Liver (tissue), 9 donors: ENCODE measurements around the gene PPP1CC. TPM values are rescaled to one million over a fixed set of nuclear protein-coding genes. Genes with fewer than 3 reads are reported as not detected.
"Not testable (repeated sequence)": the region's sequence is repeated elsewhere in the genome, so short reads cannot be mapped to it uniquely, and the experiment has no call there.

ENCODE experiments used
- DNase-seq: peaks from one replicate; pipeline ENCODE4 v3.0.0-alpha.2; 2017; ENCODE audit warnings: low spot score
- H3K27ac ChIP-seq, 2 donors: one replicate each; pipeline ENCODE4 v1.7.0; 2013; ENCODE audit warnings: inconsistent platforms in 2 of 2, low read length in 2 of 2, control low read depth in 1 of 2, low read depth in 1 of 2, mild to moderate bottlenecking in 1 of 2
- H3K27me3 ChIP-seq, 4 donors: one replicate each; pipeline versions ENCODE4 v1.6.1 to v1.7.0; 2013; ENCODE audit warnings: low read length in 3 of 4, inconsistent platforms in 1 of 4, mild to moderate bottlenecking in 1 of 4, moderate library complexity in 1 of 4; ENCODE audit not compliant: control insufficient read depth in 4 of 4, insufficient read depth in 4 of 4
- H3K36me3 ChIP-seq, 4 donors: one replicate each; pipeline versions ENCODE4 v1.6.1 to v1.7.0; 2013; ENCODE audit warnings: low read length in 3 of 4, mild to moderate bottlenecking in 3 of 4, low read depth in 1 of 4, moderate library complexity in 1 of 4; ENCODE audit not compliant: control insufficient read depth in 4 of 4, insufficient read depth in 3 of 4
- H3K4me1 ChIP-seq, 4 donors: one replicate each; pipeline versions ENCODE4 v1.6.1 to v1.7.0; 2013; ENCODE audit warnings: low read length in 3 of 4, mild to moderate bottlenecking in 3 of 4, moderate library complexity in 1 of 4; ENCODE audit not compliant: control insufficient read depth in 4 of 4, insufficient read depth in 4 of 4
- H3K4me3 ChIP-seq, 3 donors: one replicate each; pipeline versions ENCODE4 v1.6.1 to v1.7.0; 2013; ENCODE audit warnings: low read length in 3 of 3, control low read depth in 1 of 3, low read depth in 1 of 3, mild to moderate bottlenecking in 1 of 3
- H3K9ac ChIP-seq, 2 donors: one replicate each; pipeline ENCODE4 v1.7.0; 2013; ENCODE audit warnings: low read length in 2 of 2, mild to moderate bottlenecking in 2 of 2, moderate library complexity in 2 of 2, control low read depth in 1 of 2, low read depth in 1 of 2
- H3K9me3 ChIP-seq, 4 donors: one replicate each; pipeline versions ENCODE4 v1.6.1 to v1.7.0; 2013; ENCODE audit warnings: low read length in 3 of 4; ENCODE audit not compliant: control insufficient read depth in 4 of 4
- ATF3 ChIP-seq: IDR thresholded peaks from 2 replicates; pipeline ENCODE4 v1.6.1; 2016; ENCODE audit warnings: antibody characterized with exemption
- EGR1 ChIP-seq, 2 donors: IDR thresholded peaks; 2 replicates each; pipeline ENCODE4 v1.6.1; 2016 to 2018; ENCODE audit warnings: antibody characterized with exemption in 2 of 2, low read depth in 2 of 2
- FOXA1 ChIP-seq: IDR thresholded peaks from 2 replicates; pipeline ENCODE4 v1.6.1; 2016; ENCODE audit warnings: antibody characterized with exemption
- GABPA ChIP-seq, 2 donors: IDR thresholded peaks in 1 of 2; conservative IDR thresholded peaks in 1 of 2; 2 replicates each; pipeline ENCODE4 v1.6.1; 2016; ENCODE audit warnings: antibody characterized with exemption in 2 of 2, mild to moderate bottlenecking in 1 of 2, moderate library complexity in 1 of 2
- NR2F2 ChIP-seq: IDR thresholded peaks from 2 replicates; pipeline ENCODE4 v1.6.1; 2016; ENCODE audit warnings: antibody characterized with exemption
- REST ChIP-seq: IDR thresholded peaks from 2 replicates; pipeline ENCODE4 v1.6.1; 2016; ENCODE audit warnings: antibody characterized with exemption, mild to moderate bottlenecking
- YY1 ChIP-seq: IDR thresholded peaks from 2 replicates; pipeline ENCODE4 v1.6.1; 2016; ENCODE audit warnings: antibody characterized with exemption, mild to moderate bottlenecking
- WGBS: extraction: QIAGEN DNeasy Blood & Tissue Kit; methylation state at CpG from one replicate; pipeline ENCODE4 v1.1.7; 2013; 5-methylcytosine and 5-hydroxymethylcytosine counted together
- polyA plus RNA-seq, 2 donors: library from polyadenylated mRNA; stranded (reverse) in 1 of 2; unstranded in 1 of 2; fragments of 200-250 nt in 1 of 2; fragments of >200 nt in 1 of 2; fragmentation: Nextera tagmentation in 1 of 2; extraction: Ambion mirVana in 1 of 2; gene quantifications; one replicate each; pipeline versions ENCODE4 v1.2.1 to v1.2.3, GENCODE V29; 2013 to 2015
- total RNA-seq, 2 donors: library from RNA; depleted of rRNA; stranded (reverse); fragments of >200 nt; gene quantifications; one replicate each; pipeline ENCODE4 v1.2.3, GENCODE V29; 2014
- TF ChIP-seq, protein P1 (sequence below): fragments of 150-350 bp; IDR thresholded peaks from 2 replicates; pipeline ENCODE4 v1.5.1; 2017; ENCODE audit warnings: improper control_type of control experiment, low read depth, low read length; ENCODE audit not compliant: missing input control
- donor health status: healthy.
- donor health status: healthy.
- donor health status: healthy.
- donor health status: healthy.
- donor health status: healthy.

Gene PPP1CC
- total and polyA plus RNA-seq, 4 donors: 22.1 to 73.2 (median 36.0) TPM

DNA sequence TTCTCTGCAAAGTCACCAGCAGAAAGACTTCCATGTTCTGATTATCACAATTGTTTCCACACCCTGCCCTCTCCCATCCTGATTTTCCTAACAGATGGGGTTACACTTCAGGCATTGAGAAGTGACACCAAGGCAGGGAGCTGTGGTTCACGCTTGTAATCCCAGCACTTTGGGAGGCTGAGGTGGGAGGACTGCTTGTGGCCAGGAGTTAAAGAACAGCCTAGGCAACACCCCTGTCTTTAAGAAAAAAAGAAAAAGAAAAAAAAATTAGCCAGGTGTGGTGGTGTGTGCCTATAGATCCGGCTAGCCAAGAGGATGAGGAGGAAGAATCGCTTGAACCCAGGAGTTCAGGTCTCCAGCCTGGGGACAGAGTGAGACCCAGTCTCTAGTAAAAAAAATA, 5.2 kb downstream of the PPP1CC start:
- 85% methylated on average over 3 of the region's 3 CpGs for WGBS

GRCh38 chr12:110737016-110737415, 5.7 kb downstream of the PPP1CC start:
- H3K27me3 ChIP-seq, DNase-seq, H3K27ac ChIP-seq, H3K36me3 ChIP-seq, H3K9ac ChIP-seq, H3K9me3 ChIP-seq, H3K4me3 ChIP-seq: not testable (repeated sequence)
- WGBS: 78% methylated on average over 5 of the region's 5 CpGs
- peaks cover 6 to 75% (median 53%) of the 10 kb centered on the region in 4 donors for H3K4me1 ChIP-seq

More for the DNA sequence above, 5.2 kb downstream of the PPP1CC start:
- H3K9ac ChIP-seq: no peak overlapping the region
- H3K4me3 ChIP-seq: no peak overlapping the region
- no peaks in the 10 kb centered on the region for H3K36me3 ChIP-seq
- peaks cover 3 to 71% (median 48%) of the 10 kb centered on the region in 4 donors for H3K4me1 ChIP-seq
- DNase-seq: no peak
- no peak overlapping the region for H3K27ac ChIP-seq
- H3K27me3 ChIP-seq: no peaks in the 10 kb centered on the region
- no peak for TF ChIP-seq GABPA (IDR thresholded peaks at IDR 0.05 in 1 of 2, conservative IDR thresholded peaks at IDR 0.05 in 1 of 2)
- no peak for TF ChIP-seq ATF3
- TF ChIP-seq YY1: no peak
- no peak for TF ChIP-seq FOXA1
- no peak for TF ChIP-seq REST
- TF ChIP-seq EGR1 (IDR thresholded peaks at IDR 0.05; ENCODE audit: low read depth in 2 of 2): no peak
- no peak for TF ChIP-seq NR2F2
- no peaks in the 10 kb centered on the region for H3K9me3 ChIP-seq

DNA sequence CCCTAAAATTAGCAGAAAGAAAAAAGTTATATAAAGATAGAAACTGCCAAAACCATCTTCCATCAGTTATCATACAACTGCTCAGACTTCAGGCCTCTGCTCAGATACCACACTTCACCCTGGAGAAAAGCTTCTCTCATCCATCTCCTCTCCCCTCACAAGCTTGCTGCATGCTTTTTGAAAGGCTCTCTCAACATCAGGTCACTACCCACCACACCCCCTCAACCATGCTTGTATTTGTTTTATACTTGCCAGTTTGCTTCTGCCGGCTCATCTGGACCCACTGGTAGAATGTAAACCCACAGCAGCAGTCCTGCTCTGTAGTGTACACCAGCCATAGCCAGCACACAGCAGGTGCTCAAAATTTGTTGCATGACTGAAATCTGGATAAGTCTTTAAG, 8.8 kb downstream of the PPP1CC start:
- H3K27ac ChIP-seq: peak overlapping the region; percentile 36 to 62
- DNase-seq: no peak
- no peak overlapping the region for H3K9ac ChIP-seq
- no peaks in the 10 kb centered on the region for H3K27me3 ChIP-seq
- TF ChIP-seq, protein P1, sequence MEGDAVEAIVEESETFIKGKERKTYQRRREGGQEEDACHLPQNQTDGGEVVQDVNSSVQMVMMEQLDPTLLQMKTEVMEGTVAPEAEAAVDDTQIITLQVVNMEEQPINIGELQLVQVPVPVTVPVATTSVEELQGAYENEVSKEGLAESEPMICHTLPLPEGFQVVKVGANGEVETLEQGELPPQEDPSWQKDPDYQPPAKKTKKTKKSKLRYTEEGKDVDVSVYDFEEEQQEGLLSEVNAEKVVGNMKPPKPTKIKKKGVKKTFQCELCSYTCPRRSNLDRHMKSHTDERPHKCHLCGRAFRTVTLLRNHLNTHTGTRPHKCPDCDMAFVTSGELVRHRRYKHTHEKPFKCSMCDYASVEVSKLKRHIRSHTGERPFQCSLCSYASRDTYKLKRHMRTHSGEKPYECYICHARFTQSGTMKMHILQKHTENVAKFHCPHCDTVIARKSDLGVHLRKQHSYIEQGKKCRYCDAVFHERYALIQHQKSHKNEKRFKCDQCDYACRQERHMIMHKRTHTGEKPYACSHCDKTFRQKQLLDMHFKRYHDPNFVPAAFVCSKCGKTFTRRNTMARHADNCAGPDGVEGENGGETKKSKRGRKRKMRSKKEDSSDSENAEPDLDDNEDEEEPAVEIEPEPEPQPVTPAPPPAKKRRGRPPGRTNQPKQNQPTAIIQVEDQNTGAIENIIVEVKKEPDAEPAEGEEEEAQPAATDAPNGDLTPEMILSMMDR: no peak
- 18% methylated on average over 1 of the region's 1 CpG for WGBS
- no peaks in the 10 kb centered on the region for H3K9me3 ChIP-seq
- peaks cover 12 to 60% (median 39%) of the 10 kb centered on the region in 4 donors for H3K4me1 ChIP-seq
- H3K36me3 ChIP-seq: peaks cover 0 to 18% (median 13%) of the 10 kb centered on the region in 4 donors
- no peak overlapping the region for H3K4me3 ChIP-seq
